Measurements from ENCODE around the gene PSMC4.

- no peak for TF ChIP-seq CTCF (IDR thresholded peaks at IDR 0.05; ENCODE audit: poor library complexity)
- TF ChIP-seq EZH2 (IDR thresholded peaks at IDR 0.05; ENCODE audit: borderline replicate concordance), result no peak
Observed at GRCh38 chr19:39974377-39975155, 3.6 kb downstream of the PSMC4 start.

Measured in hepatocyte (in vitro differentiated cells).